K562 (cell line): ENCODE results near the gene IQCC. TPM values are rescaled to one million over a fixed set of nuclear protein-coding genes. Genes with fewer than 3 reads are reported as not detected.

ENCODE experiments used
- ATF3 ChIP-seq, 2 experiments: fragments of 450-650 bp in 1 of 2; sonication (generic) in 1 of 2; formaldehyde crosslinking in 1 of 2; IDR thresholded peaks in 1 of 2; conservative IDR thresholded peaks in 1 of 2; 2 replicates each; pipeline versions ENCODE4 v1.6.1 to v1.8.1; 2016 to 2023; ENCODE audit warnings: mild to moderate bottlenecking in 2 of 2, moderate library complexity in 2 of 2, inconsistent platforms in 1 of 2, missing genetic modification reagents in 1 of 2
- BCL6 ChIP-seq: fragments of 250-450 bp; sonication (Bioruptor Pico); IDR thresholded peaks from 2 replicates; pipeline ENCODE4 v1.4.0; 2020
- CBFB ChIP-seq: sonication (generic); formaldehyde crosslinking; IDR thresholded peaks from 2 replicates; pipeline ENCODE4 v1.4.0; 2020; ENCODE audit warnings: mild to moderate bottlenecking, missing genetic modification reagents
- CBX2 ChIP-seq: fragments of 200-600 bp; sonication (generic); IDR thresholded peaks from one replicate; pipeline ENCODE4 v1.6.1; 2012; ENCODE audit warnings: mild to moderate bottlenecking, low read length, inconsistent platforms; ENCODE audit not compliant: insufficient read depth, poor library complexity, severe bottlenecking
- CCNT2 ChIP-seq: IDR thresholded peaks from 2 replicates; pipeline ENCODE4 v1.6.1; 2011; ENCODE audit warnings: borderline replicate concordance, low read depth, mild to moderate bottlenecking, moderate library complexity, mixed read lengths, low read length; ENCODE audit not compliant: insufficient read length; ENCODE audit errors: extremely low read depth
- E2F6 ChIP-seq, 2 experiments: IDR thresholded peaks; 2 replicates each; pipeline ENCODE4 v1.6.1; 2011; ENCODE audit warnings: borderline replicate concordance in 1 of 2, control low read depth in 1 of 2, low read depth in 1 of 2, low read length in 1 of 2, mild to moderate bottlenecking in 1 of 2, mixed read lengths in 1 of 2, moderate library complexity in 1 of 2; ENCODE audit not compliant: insufficient read depth in 1 of 2, insufficient read length in 1 of 2, poor library complexity in 1 of 2, severe bottlenecking in 1 of 2; ENCODE audit errors: extremely low read depth in 1 of 2
- FOXM1 ChIP-seq, 2 experiments: fragments of 450-650 bp in 1 of 2; sonication (generic) in 1 of 2; formaldehyde crosslinking in 1 of 2; IDR thresholded peaks; 2 replicates each; pipeline versions ENCODE4 v1.6.1 to v1.9.0; 2017 to 2022; ENCODE audit warnings: low read depth in 2 of 2, mild to moderate bottlenecking in 2 of 2, missing genetic modification reagents in 1 of 2, moderate library complexity in 1 of 2
- HNRNPK ChIP-seq: fragments of 200-400 bp; formaldehyde crosslinking; IDR thresholded peaks from one replicate; pipeline ENCODE4 v1.6.1; 2018; ENCODE audit warnings: mild to moderate bottlenecking, low read depth, low read length; ENCODE audit not compliant: poor library complexity, severe bottlenecking
- KAT7 ChIP-seq: sonication (generic); formaldehyde crosslinking; IDR thresholded peaks from 2 replicates; pipeline ENCODE4 v1.8.0; 2022; ENCODE audit warnings: missing genetic modification reagents, mild to moderate bottlenecking, borderline replicate concordance
- KDM4B ChIP-seq, 2 experiments: fragments of 450-650 bp in 1 of 2; sonication (generic) in 1 of 2; IDR thresholded peaks; 2 replicates each; pipeline ENCODE4 v1.6.1; 2016 to 2017; ENCODE audit warnings: borderline replicate concordance in 2 of 2, antibody characterized with exemption in 1 of 2, low read depth in 1 of 2, mild to moderate bottlenecking in 1 of 2
- MLLT1 ChIP-seq, 2 experiments: fragments of 450-650 bp; IDR thresholded peaks; 2 replicates each; pipeline ENCODE4 v1.6.1; 2016
- MXI1 ChIP-seq: IDR thresholded peaks from 2 replicates; pipeline ENCODE4 v1.6.1; 2011; ENCODE audit warnings: low read depth, mild to moderate bottlenecking, improper control_type of control experiment, low read length
- NKRF ChIP-seq: fragments of 450-650 bp; IDR thresholded peaks from 2 replicates; pipeline ENCODE4 v1.6.1; 2016; ENCODE audit warnings: borderline replicate concordance
- RBFOX2 ChIP-seq: fragments of 200-400 bp; formaldehyde crosslinking; IDR thresholded peaks from 2 replicates; pipeline ENCODE4 v1.6.1; 2017; ENCODE audit warnings: low read depth, mild to moderate bottlenecking, low read length, moderate library complexity
- RCOR1 ChIP-seq, 2 experiments: IDR thresholded peaks; 2 replicates each; pipeline ENCODE4 v1.6.1; 2012; ENCODE audit warnings: low read depth in 2 of 2, low read length in 2 of 2, borderline replicate concordance in 1 of 2, improper control_type of control experiment in 1 of 2
- SAFB ChIP-seq: fragments of 200-400 bp; formaldehyde crosslinking; IDR thresholded peaks from 2 replicates; pipeline ENCODE4 v1.6.1; 2017; ENCODE audit warnings: low read depth, low read length, borderline replicate concordance
- ZNF121 ChIP-seq: sonication (generic); formaldehyde crosslinking; conservative IDR thresholded peaks from 2 replicates; pipeline ENCODE4 v1.8.0; 2022; ENCODE audit warnings: missing genetic modification reagents
- polyA plus RNA-seq, 8 experiments: library from polyadenylated mRNA; depleted of rRNA in 4 of 8; stranded (reverse) in 5 of 8; unstranded in 3 of 8; fragments of >200 nt; fragmentation: Nextera tagmentation in 2 of 8; fragmentation: Illumina TruSeq in 1 of 8; extraction: Ambion mirVana in 2 of 8; extraction: Trizol in 1 of 8; gene quantifications; 2 replicates each; pipeline versions ENCODE4 v1.2.1 to v1.2.3, GENCODE V29; 2011 to 2014; ENCODE audit warnings: inconsistent platforms in 1 of 8, missing spikeins in 1 of 8
- total RNA-seq, 7 experiments: library from RNA; depleted of rRNA in 6 of 7; stranded (reverse); fragments of >200 nt in 6 of 7; fragmentation: Illumina TruSeq in 2 of 7; extraction: Trizol in 2 of 7; gene quantifications; 2 replicates each; pipeline versions ENCODE4 v1.2.1 to v1.2.3, GENCODE V29; 2011 to 2021; ENCODE audit warnings: low replicate concordance in 1 of 7

The IQCC gene
- total and polyA plus RNA-seq, 9 of the 15 experiments (the other 6 are each of a cell fraction or from before 2014, with no cell fraction given), result 8.1 to 16.5 (median 10.7) TPM

GRCh38 chr1:32205401-32206370 is at the start of gene IQCC (continued):
- TF ChIP-seq E2F6 (IDR thresholded peaks at IDR 0.05; ENCODE audit: borderline replicate concordance in 1 of 2, extremely low read depth in 1 of 2, insufficient read depth in 1 of 2, insufficient read length in 1 of 2, low read depth in 1 of 2, low read length in 1 of 2, poor library complexity in 1 of 2, severe bottlenecking in 1 of 2) (peak in 1 of 2 experiments; percentile 75), CBX2 (no peak), SAFB (0 out of 2 replicates have a peak, but pooled peaks have one; percentile 21), KAT7 (CRISPR knock-in tag) (peak; percentile 85; the same call in 1 of the 2 replicates), MXI1 (peak; percentile 97), RBFOX2 (peak; percentile 90), CCNT2 (peak; percentile 89), CBFB (CRISPR knock-in tag) (peak; percentile 58; the same call in 1 of the 2 replicates), FOXM1 (IDR thresholded peaks at IDR 0.05; ENCODE audit: low read depth) (no peak), FOXM1 (CRISPR knock-in tag; IDR thresholded peaks at IDR 0.05; ENCODE audit: low read depth) (peak; percentile 76; the same call in 1 of the 2 replicates), HNRNPK (no peak), KDM4B (IDR thresholded peaks at IDR 0.05; ENCODE audit: borderline replicate concordance in 2 of 2, low read depth in 1 of 2) (peak in 1 of 2 experiments; percentile 71; a peak in 1 of 4 replicates), BCL6 (no peak), ATF3 (IDR thresholded peaks at IDR 0.05) (no peak), ATF3 (CRISPR knock-in tag; conservative IDR thresholded peaks at IDR 0.05) (peak; percentile 55; the same call in 1 of the 2 replicates), RCOR1 (IDR thresholded peaks at IDR 0.05; ENCODE audit: borderline replicate concordance in 1 of 2, low read depth in 2 of 2, low read length in 2 of 2) (peak in 1 of 2 experiments; percentile 44; a peak in 2 of 4 replicates), NKRF (peak; percentile 91; the same call in 1 of the 2 replicates), ZNF121 (CRISPR knock-in tag) (no peak), MLLT1 (IDR thresholded peaks at IDR 0.05) (peak in 1 of 2 experiments; percentile 51; a peak in 2 of 4 replicates)
